ENCODE results near the gene TGFBR3L. TPM values are rescaled to one million over a fixed set of nuclear protein-coding genes. Genes with fewer than 3 reads are reported as not detected.

The TGFBR3L gene
- total and polyA plus RNA-seq, 2 of the 4 experiments (the other 2 are of a cell fraction), result 0.94 TPM; not detected in 1

DNA sequence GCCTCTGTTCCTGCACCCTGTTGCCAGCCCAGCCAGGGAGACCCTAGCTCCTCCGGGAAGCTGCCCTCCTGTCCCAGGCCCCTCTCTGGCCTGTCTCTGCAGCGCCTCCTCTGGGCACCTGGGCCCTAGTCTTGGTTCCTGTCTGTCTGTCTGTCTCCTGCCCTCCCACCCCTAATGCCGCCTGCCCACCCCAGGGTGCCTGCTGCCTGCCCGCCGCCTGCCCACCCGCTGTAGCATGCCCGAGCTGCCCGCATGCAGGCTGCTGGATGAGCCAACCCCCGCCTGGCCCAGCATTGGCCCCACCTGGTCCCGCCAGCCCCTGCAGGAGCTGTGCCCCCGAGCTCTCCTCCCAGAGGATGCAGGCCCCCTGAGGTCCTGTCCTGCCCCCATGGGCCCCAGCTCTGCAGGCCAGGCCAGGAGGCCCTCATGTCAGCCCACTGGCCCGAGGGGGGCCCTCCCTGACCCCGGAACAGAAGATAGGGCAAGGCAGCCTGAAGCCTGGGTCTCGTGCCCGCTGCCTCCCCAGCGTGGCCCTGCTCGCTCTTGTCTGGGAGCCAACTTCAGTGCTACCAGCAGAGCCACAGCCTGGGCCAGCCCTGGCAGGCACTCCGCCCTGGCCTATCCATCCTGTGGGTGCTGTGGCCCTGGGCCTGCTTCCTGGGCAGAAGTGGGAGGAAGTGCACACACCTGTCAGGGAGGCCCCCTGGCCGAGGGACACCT lies 5.7 kb upstream of the TGFBR3L start:
- Histone ChIP-seq H3K14ac (replicated peaks; ENCODE audit: low read depth, low read length) (no peak overlapping the region), H2BK5ac (ENCODE audit: low read depth, low read length, poor library complexity, severe bottlenecking) (no peak overlapping the region), H3K4me3 (ENCODE audit: insufficient read depth, low read depth, low read length) (no peak overlapping the region), H2BK15ac (ENCODE audit: low read depth, low read length) (no peak overlapping the region), H4K20me1 (ENCODE audit: insufficient read depth, low read length) (peaks cover 50% of the 10 kb centered on the region), H3K27ac (ENCODE audit: insufficient read depth, low read length) (no peak overlapping the region), H3K9me3 (ENCODE audit: control insufficient read depth, insufficient read depth, low read length) (no peaks in the 10 kb centered on the region), H2AK9ac (replicated peaks; ENCODE audit: low read depth, low read length, poor library complexity) (no peak overlapping the region), H4K8ac (ENCODE audit: low read depth in 2 of 2, low read length in 2 of 2) (no peak overlapping the region), H3K79me1 (ENCODE audit: low read depth in 1 of 2, low read length in 2 of 2) (peaks cover 9 to 38% of the 10 kb centered on the region in 2 experiments; a peak in 3 of 4 replicates), H4K5ac (ENCODE audit: low read depth, low read length) (no peak overlapping the region), H3K27me3 (ENCODE audit: control insufficient read depth, insufficient read depth, low read length) (no peaks in the 10 kb centered on the region), H2AFZ (replicated peaks; ENCODE audit: low read length, poor library complexity) (no peak overlapping the region), H3K4me1 (ENCODE audit: control insufficient read depth, insufficient read depth, low read length) (peaks cover 6% of the 10 kb centered on the region), H3K36me3 (ENCODE audit: control insufficient read depth, insufficient read depth, low read length) (peaks cover 34% of the 10 kb centered on the region), H3K9ac (ENCODE audit: low read depth, low read length) (no peak overlapping the region), H3K18ac (ENCODE audit: low read depth, low read length) (no peak overlapping the region), H3K4ac (ENCODE audit: low read depth, low read length) (no peak overlapping the region), H3K9me1 (ENCODE audit: insufficient read depth, low read length) (peaks cover 4% of the 10 kb centered on the region; the same call in 1 of the 2 replicates), H2BK120ac (ENCODE audit: low read depth, low read length) (no peak overlapping the region), H3K23ac (ENCODE audit: low read depth, low read length) (no peak overlapping the region), H4K91ac (ENCODE audit: insufficient read depth, low read depth, low read length) (no peak overlapping the region), H2BK20ac (ENCODE audit: low read depth, low read length) (no peak overlapping the region), H3K4me2 (ENCODE audit: low read depth, low read length) (no peak overlapping the region), H2AK5ac (ENCODE audit: low read depth, low read length) (no peak overlapping the region), H3K56ac (ENCODE audit: extremely low read depth, insufficient read depth, low read length) (no peak overlapping the region)
- dilution Hi-C loops (cut with HindIII; ENCODE audit: low sequenced_read_pairs, unreplicated experiment), result no loop called here
- ATAC-seq (ENCODE audit: low read depth) (no peak), DNase-seq (no peak)
- TF ChIP-seq, protein P1, sequence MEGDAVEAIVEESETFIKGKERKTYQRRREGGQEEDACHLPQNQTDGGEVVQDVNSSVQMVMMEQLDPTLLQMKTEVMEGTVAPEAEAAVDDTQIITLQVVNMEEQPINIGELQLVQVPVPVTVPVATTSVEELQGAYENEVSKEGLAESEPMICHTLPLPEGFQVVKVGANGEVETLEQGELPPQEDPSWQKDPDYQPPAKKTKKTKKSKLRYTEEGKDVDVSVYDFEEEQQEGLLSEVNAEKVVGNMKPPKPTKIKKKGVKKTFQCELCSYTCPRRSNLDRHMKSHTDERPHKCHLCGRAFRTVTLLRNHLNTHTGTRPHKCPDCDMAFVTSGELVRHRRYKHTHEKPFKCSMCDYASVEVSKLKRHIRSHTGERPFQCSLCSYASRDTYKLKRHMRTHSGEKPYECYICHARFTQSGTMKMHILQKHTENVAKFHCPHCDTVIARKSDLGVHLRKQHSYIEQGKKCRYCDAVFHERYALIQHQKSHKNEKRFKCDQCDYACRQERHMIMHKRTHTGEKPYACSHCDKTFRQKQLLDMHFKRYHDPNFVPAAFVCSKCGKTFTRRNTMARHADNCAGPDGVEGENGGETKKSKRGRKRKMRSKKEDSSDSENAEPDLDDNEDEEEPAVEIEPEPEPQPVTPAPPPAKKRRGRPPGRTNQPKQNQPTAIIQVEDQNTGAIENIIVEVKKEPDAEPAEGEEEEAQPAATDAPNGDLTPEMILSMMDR (conservative IDR thresholded peaks at IDR 0.05; ENCODE audit: low read depth, low read length), result no peak
- no peak for TF ChIP-seq CEBPB (IDR thresholded peaks at IDR 0.05; ENCODE audit: low read depth, low read length)
- in situ Hi-C loops (cut with MboI; ENCODE audit: low sequenced_read_pairs), result no loop called here
- 96% methylated on average over 7 of the region's 19 CpGs; no CpG with 5 or more reads in 1 of the 2 experiments for WGBS, 2 experiments (ENCODE audit: extremely low coverage in 2 of 2, insufficient read length in 1 of 2)
- no TSS peak for BruUV-seq (replicated peaks)
- POLR2A ChIA-PET (ENCODE audit: unreplicated experiment), result interaction anchor here (1.2 kb wide), 1 partner anchor 11 kb away, joined by 4 read pairs; the partner anchor contains the start of gene SNAPC2
- intact Hi-C loops (cut with micrococcal nuclease), result no loop called here
- CTCF ChIA-PET, result no interaction called here

All from IMR-90 (cell line).